Esophagus muscularis mucosa (tissue), 4 donors: ENCODE results near the gene FER. TPM values are rescaled to one million over a fixed set of nuclear protein-coding genes. Genes with fewer than 3 reads are reported as not detected.

Experiments used
- DNase-seq: peaks from one replicate; pipeline ENCODE4 v3.0.0-alpha.2; 2017; ENCODE audit errors: extremely low spot score
- H3K27ac ChIP-seq, 4 donors: fragments of 200-600 bp; sonication (generic); replicated peaks in 1 of 4; 1 replicate in 3 of 4; 2 replicates in 1 of 4; pipeline ENCODE4 v1.5.1; 2016 to 2019; ENCODE audit warnings: mild to moderate bottlenecking in 1 of 4
- H3K27me3 ChIP-seq, 4 donors: fragments of 200-600 bp; sonication (generic); one replicate each; pipeline versions ENCODE4 v1.5.1 to v1.6.0; 2016 to 2019
- H3K36me3 ChIP-seq, 4 donors: fragments of 200-600 bp; sonication (generic); one replicate each; pipeline ENCODE4 v1.5.1; 2016 to 2019
- H3K4me1 ChIP-seq, 4 donors: fragments of 200-600 bp; sonication (generic); one replicate each; pipeline ENCODE4 v1.5.1; 2016 to 2019
- H3K4me3 ChIP-seq, 4 donors: fragments of 200-600 bp; sonication (generic); 1 replicate in 2 of 4; 2 replicates in 2 of 4; pipeline ENCODE4 v1.5.1; 2016 to 2019; ENCODE audit warnings: mild to moderate bottlenecking in 4 of 4, moderate library complexity in 1 of 4
- H3K9me3 ChIP-seq, 4 donors: fragments of 200-600 bp; sonication (generic); 1 replicate in 3 of 4; 2 replicates in 1 of 4; pipeline ENCODE4 v1.5.1; 2016 to 2019
- CTCF ChIP-seq, 3 experiments: fragments of 200-600 bp in 2 of 3; fragments of 450-650 bp in 1 of 3; sonication (generic) in 2 of 3; IDR thresholded peaks; one replicate each; pipeline ENCODE4 v1.5.1; 2017 to 2019; ENCODE audit warnings: antibody characterized with exemption in 3 of 3, mild to moderate bottlenecking in 2 of 3, moderate library complexity in 1 of 3
- EP300 ChIP-seq: sonication (generic); formaldehyde crosslinking; IDR thresholded peaks from one replicate; pipeline ENCODE4 v1.6.1; 2017; ENCODE audit warnings: antibody characterized with exemption
- POLR2A ChIP-seq: fragments of 450-650 bp; IDR thresholded peaks from one replicate; pipeline ENCODE4 v1.6.1; 2017; ENCODE audit warnings: antibody characterized with exemption, moderate library complexity, mild to moderate bottlenecking, low read depth
- POLR2AphosphoS5 ChIP-seq, 2 donors: sonication (generic); formaldehyde crosslinking; IDR thresholded peaks; one replicate each; pipeline ENCODE4 v1.6.1; 2017; ENCODE audit warnings: antibody characterized with exemption in 2 of 2
- WGBS: methylation state at CpG from one replicate; pipeline ENCODE4 v1.1.5; 2018; 5-methylcytosine and 5-hydroxymethylcytosine counted together
- intact Hi-C: fragments of 100-400 bp; cut with DNase I; formaldehyde crosslinking; loops from one replicate; pipeline ENCODE4 v1.15.1; 2023
- total RNA-seq, 4 donors: library from RNA; depleted of rRNA; stranded (reverse); fragments of >200 nt; gene quantifications; one replicate each; pipeline versions ENCODE4 v1.1.0 to v1.2.1, GENCODE V29; 2016

The FER gene
- total RNA-seq, 4 donors from 2014 or later, result 17.6 to 32.8 (median 25.4) TPM

- no peak overlapping the region for H3K4me3 ChIP-seq
- peaks cover 0 to 10% (median 0%) of the 10 kb centered on the region in 4 donors for H3K9me3 ChIP-seq
- H3K4me1 ChIP-seq, result no peaks in the 10 kb centered on the region
- 91% methylated on average over 6 of the region's 6 CpGs for WGBS
- no peak overlapping the region for H3K27ac ChIP-seq
- intact Hi-C loops, result no loop called here
- DNase-seq, result no peak
- no peaks in the 10 kb centered on the region for H3K36me3 ChIP-seq
- no peaks in the 10 kb centered on the region for H3K27me3 ChIP-seq
- TF ChIP-seq POLR2AphosphoS5 (IDR thresholded peaks at IDR 0.05), result no peak
- no peak for TF ChIP-seq POLR2A
- no peak for TF ChIP-seq CTCF (IDR thresholded peaks at IDR 0.05)
- no peak for TF ChIP-seq EP300
Observed at GRCh38 chr5:109125755-109126429, 378.2 kb downstream of the FER start.

DNA sequence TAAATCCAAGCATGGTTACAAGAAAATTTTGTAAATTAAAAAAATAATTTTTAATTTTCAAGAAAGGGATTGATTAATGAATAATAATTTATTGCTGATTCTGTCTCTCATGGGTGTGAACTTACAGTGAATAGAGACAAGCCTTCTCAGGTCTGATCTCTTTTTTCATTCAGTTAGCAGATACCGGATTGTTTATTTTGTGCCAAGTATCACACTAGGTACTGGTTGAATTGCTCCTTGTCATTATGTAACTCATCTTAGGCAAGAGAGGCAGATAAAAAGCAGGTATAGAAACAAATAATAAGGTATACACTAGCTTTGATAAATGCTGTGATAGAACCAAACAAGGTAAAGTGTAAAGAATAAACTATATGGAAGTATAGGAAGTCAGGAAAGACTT is 378.8 kb downstream of the FER start:
- no peaks in the 10 kb centered on the region for H3K36me3 ChIP-seq
- no peaks in the 10 kb centered on the region for H3K27me3 ChIP-seq
- TF ChIP-seq EP300, result no peak
- no peak for TF ChIP-seq POLR2A
- TF ChIP-seq POLR2AphosphoS5 (IDR thresholded peaks at IDR 0.05), result no peak
- no peak for TF ChIP-seq CTCF (IDR thresholded peaks at IDR 0.05)
- H3K4me1 ChIP-seq, result no peaks in the 10 kb centered on the region
- 89% methylated on average over 1 of the region's 1 CpG for WGBS
- DNase-seq, result no peak
- no peak overlapping the region for H3K27ac ChIP-seq
- intact Hi-C loops, result no loop called here
- H3K4me3 ChIP-seq, result no peak overlapping the region
- H3K9me3 ChIP-seq, result peaks cover 0 to 4% (median 0%) of the 10 kb centered on the region in 4 donors

DNA sequence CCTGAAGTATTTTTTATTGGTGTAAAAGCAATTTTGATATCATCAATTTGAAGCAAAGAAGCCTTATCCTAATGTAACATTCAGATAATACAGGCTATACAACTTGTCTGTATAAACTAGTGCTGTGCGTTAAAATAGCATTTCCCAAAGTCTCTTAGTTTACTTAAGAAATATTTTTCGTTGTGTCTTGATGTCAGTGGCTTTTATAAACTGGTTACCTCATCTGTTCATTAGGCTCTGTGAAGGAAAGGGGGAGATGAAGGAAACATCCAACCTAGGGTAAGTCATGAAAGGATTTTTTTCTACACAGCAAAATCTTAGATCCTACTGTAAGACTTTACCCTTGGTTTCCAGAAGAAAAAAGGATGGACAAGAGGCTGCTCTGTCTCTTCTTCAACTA is 389.2 kb downstream of the FER start:
- Histone ChIP-seq H3K4me1 (peaks cover 0 to 18% (median 15%) of the 10 kb centered on the region in 4 donors), H3K4me3 (no peak overlapping the region), H3K27me3 (no peaks in the 10 kb centered on the region), H3K36me3 (no peaks in the 10 kb centered on the region), H3K9me3 (no peaks in the 10 kb centered on the region), H3K27ac (no peak overlapping the region)
- WGBS, result 60% methylated on average over 2 of the region's 2 CpGs
- no peak for TF ChIP-seq POLR2AphosphoS5 (IDR thresholded peaks at IDR 0.05)
- no peak for TF ChIP-seq CTCF (IDR thresholded peaks at IDR 0.05)
- no peak for TF ChIP-seq EP300
- no peak for TF ChIP-seq POLR2A
- intact Hi-C loops, result no loop called here
- DNase-seq, result no peak

DNA sequence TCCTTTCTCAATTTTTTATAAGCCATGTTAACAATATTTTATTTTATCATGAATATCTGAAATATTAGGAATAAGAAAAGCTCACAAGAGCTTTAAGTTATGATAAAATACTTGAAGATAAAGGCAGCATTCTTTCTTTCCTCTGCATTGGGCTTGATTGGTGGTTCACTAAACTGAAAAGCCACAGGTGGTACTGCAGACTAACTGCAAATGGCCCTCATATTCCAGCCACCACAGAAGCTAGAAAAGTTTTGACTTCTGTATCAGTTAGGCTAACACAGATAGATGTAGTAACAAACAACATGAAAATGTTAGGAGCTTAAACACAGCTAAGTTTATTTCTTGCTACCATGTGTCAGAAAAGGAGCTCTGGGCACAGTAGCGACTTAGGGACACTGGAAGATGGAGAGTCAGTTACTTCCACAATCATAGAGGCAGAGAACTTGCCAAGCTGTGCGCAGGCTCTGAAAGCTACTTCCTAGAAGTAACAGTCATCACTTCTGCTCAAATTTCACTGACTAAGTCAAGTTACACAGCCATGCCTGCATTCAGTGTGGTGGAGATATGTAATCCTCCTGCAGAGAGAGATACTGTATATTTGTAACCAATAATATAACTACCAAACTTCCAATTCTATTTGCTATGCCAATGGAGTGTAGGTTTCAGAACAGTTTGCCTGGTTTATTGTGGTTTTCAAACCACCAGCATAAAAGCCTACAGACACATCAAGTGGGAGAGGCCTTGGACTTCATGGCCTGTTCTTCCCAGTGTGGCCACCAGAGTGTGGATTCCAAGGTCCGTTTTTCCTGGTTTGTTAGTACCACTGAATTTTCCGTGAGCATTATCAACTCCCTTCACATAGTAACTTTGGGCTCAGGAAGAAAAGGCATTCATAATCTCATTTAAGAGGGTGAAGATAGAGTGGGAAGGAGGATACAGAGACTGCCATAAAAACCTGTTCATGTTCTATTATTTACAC is 393.8 kb downstream of the FER start:
- intact Hi-C loops, result no loop called here
- 86% methylated on average over 4 of the region's 4 CpGs for WGBS
- no peak overlapping the region for H3K27ac ChIP-seq
- H3K36me3 ChIP-seq, result no peaks in the 10 kb centered on the region
- H3K27me3 ChIP-seq, result no peaks in the 10 kb centered on the region
- peaks cover 0 to 16% (median 9%) of the 10 kb centered on the region in 4 donors for H3K4me1 ChIP-seq
- no peak for DNase-seq
- no peaks in the 10 kb centered on the region for H3K9me3 ChIP-seq
- TF ChIP-seq POLR2A (no peak), EP300 (no peak), CTCF (IDR thresholded peaks at IDR 0.05) (no peak), POLR2AphosphoS5 (IDR thresholded peaks at IDR 0.05) (no peak)
- no peak overlapping the region for H3K4me3 ChIP-seq
